ENCODE results near the gene SHLD2. TPM values are rescaled to one million over a fixed set of nuclear protein-coding genes. Genes with fewer than 3 reads are reported as not detected.
A peak's percentile ranks its signal among the peaks of the same experiment; 100 is the strongest.
"Not testable (repeated sequence)": the region's sequence is repeated elsewhere in the genome, so short reads cannot be mapped to it uniquely, and the experiment has no call there.

Gene SHLD2
- total RNA-seq, 1 experiment from 2014 or later, result 32.4 TPM

GRCh38 chr10:87142230-87143108 lies 47.5 kb downstream of the SHLD2 start:
- peak; percentile 31 for DNase-seq (ENCODE audit: low read depth)

- not testable (repeated sequence) for DNase-seq (ENCODE audit: low read depth)
These were observed 48.1 kb downstream of the SHLD2 start for GRCh38 chr10:87143109-87143418.

GRCh38 chr10:87145598-87145997 lies 50.6 kb downstream of the SHLD2 start:
- not testable (repeated sequence) for DNase-seq (ENCODE audit: low read depth)

DNA sequence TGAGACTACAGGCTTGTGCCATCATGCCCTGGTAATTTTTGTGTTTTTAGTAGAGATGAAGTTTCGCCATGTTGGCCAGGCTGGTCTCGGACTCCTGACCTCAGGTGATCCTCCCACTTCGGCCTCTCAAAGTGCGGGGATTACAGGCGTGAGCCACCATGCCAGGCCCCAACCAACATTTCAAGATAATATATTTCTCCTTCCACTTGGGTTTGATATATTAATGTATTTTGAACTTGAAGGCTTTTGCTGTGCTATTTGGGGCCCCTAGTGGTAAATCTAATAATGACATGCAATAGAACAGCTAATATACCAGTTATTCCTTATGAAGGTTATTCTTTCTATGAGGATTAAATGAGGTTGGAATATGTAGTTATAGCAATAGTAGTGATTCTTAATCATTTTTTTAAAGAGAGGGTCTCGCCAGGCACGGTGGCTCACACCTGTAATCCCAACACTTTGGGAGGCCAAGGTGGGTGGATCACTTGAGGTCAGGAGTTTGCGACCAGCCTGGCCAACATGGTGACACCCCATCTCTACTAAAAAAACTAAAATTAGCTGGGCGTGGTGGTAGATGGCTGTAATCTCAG lies 54.1 kb downstream of the SHLD2 start:
- DNase-seq (ENCODE audit: low read depth), result not testable (repeated sequence)

- not testable (repeated sequence) for DNase-seq (ENCODE audit: low read depth)
These were observed 56.5 kb downstream of the SHLD2 start for GRCh38 chr10:87151516-87151915.

- not testable (repeated sequence) for DNase-seq (ENCODE audit: low read depth)
These were observed 61.8 kb downstream of the SHLD2 start for GRCh38 chr10:87156841-87157240.

GRCh38 chr10:87157821-87158220 lies 62.8 kb downstream of the SHLD2 start:
- DNase-seq (ENCODE audit: low read depth), result peak; percentile 14

GRCh38 chr10:87162703-87163293 lies 67.8 kb downstream of the SHLD2 start:
- DNase-seq (ENCODE audit: low read depth), result peak; percentile 2

- not testable (repeated sequence) for DNase-seq (ENCODE audit: low read depth)
These were observed 68.4 kb downstream of the SHLD2 start for GRCh38 chr10:87163414-87163813.

GRCh38 chr10:87169857-87170256 lies 74.9 kb downstream of the SHLD2 start:
- DNase-seq (ENCODE audit: low read depth), result not testable (repeated sequence)

DNA sequence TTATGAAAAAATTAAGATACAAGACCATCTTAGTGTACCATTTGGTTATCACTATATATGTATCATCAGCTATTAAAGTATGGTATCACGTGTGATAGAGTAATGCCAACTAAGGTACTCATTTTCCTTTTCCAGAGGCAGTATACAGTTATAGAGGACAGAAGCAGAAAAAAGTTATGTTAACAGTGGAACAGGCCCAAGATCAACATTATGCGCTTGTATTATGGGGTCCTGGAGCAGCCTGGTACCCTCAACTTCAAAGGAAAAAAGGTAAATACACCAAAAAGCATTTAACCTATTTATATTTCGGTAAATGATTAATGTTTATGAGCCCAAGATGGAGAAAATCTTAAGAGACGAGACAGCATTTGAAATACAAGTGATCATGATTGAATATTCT lies 75.7 kb downstream of the SHLD2 start:
- DNase-seq (ENCODE audit: low read depth), result not testable (repeated sequence)

GRCh38 chr10:87171670-87172069 lies 76.7 kb downstream of the SHLD2 start:
- not testable (repeated sequence) for DNase-seq (ENCODE audit: low read depth)

DNA sequence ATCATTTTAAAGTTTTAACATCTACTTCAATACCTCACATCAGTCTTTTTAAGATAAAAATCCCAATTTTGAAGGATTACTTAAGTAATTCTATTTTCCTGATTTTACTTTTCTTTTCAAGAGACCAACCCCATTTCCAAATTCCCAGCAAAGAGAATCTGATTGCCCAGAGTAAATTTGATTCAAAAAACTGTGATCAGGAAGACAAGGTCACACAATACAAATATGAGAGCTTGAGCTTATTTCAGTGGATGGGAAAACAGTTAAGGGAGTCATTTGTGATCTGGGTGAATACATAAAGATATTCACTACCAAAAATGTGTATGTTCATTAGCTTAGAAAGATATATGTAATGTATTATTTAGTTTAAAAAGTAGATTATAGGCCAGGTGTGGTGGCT lies 77.2 kb downstream of the SHLD2 start:
- not testable (repeated sequence) for DNase-seq (ENCODE audit: low read depth)

- not testable (repeated sequence) for DNase-seq (ENCODE audit: low read depth)
These were observed 82.6 kb downstream of the SHLD2 start for GRCh38 chr10:87177587-87177986.

- DNase-seq (ENCODE audit: low read depth), result not testable (repeated sequence)
These were observed 89.4 kb downstream of the SHLD2 start for GRCh38 chr10:87184421-87184820.

- DNase-seq (ENCODE audit: low read depth), result not testable (repeated sequence)
These were observed 91.0 kb downstream of the SHLD2 start for GRCh38 chr10:87186016-87186415.

DNA sequence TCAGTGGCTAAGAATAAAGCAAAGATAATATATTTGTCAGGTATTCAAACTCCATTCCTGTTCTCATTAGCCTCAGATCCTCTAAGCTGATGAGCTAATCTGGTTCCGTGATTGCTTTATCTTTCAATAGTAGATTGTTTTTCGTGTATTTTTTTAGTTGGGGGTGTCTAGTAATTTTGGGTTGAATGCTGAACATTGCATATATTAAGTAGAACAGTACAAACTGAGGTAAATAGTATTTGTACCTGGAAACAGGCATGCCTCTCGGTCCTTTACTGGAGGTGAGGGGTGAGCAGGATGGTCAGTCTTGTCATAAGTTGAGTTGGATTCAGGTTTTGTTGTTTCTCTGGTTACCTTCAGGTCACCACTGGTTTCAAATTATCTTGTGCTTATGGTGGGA lies 92.6 kb downstream of the SHLD2 start:
- not testable (repeated sequence) for DNase-seq (ENCODE audit: low read depth)

DNA sequence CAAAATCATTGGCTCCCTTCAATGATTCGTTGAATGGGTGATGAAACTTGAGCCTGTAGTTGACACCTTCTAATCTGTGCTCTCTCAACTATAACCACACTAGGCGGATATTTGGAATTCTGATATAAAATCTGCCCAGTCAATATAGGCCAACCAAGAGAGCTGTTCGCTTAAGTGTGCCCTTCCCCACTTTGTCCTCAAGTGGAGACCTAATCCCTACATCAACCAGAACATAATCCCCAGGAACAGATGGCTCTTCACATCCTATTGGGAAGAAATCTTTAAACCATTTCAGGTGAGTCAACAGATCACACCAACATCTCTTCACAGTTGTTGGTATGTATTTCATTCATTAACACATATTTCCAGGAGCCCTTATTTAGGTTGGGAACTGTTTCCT lies 96.8 kb downstream of the SHLD2 start:
- DNase-seq (ENCODE audit: low read depth), result peak; percentile 1

DNA sequence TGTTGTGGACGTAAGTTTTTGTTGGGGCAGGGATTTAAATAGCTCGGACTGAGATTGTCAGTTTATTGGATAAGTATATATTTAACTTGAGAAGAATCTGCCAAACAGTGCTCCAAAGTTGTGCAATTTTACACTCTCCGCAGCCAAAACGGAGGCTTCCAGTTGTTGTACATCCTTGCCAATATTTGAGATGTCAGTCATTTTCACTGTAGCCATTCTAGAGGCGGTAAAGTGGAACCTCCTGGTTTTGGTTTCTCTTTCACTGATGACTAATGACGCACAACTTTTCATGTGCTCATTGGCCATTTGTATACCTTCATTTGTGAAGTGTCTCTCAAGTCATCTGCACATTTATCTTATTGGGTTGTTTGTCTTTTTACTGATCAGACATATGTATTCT lies 105.9 kb downstream of the SHLD2 start:
- DNase-seq (ENCODE audit: low read depth), result peak; percentile 92

DNA sequence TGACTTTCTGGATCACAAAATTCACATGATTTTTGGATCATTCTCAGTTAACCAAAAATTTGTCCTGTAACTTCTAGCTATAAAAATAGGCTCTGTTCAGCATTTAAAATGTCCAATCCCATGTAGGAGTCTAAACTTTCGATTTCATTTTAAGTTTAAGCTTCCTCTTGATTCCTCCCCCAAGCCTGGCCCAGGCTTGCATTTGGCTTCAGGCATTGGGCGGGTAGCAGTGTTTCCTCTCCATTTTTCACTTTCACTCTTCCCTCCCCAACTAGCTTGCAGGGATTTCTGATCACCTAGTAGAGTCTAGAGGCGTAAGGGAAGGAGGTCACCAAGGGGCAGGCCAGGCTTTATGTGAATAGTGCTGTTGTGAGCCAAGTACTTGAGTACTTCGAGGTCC lies 109.8 kb downstream of the SHLD2 start:
- DNase-seq (ENCODE audit: low read depth), result not testable (repeated sequence)

DNA sequence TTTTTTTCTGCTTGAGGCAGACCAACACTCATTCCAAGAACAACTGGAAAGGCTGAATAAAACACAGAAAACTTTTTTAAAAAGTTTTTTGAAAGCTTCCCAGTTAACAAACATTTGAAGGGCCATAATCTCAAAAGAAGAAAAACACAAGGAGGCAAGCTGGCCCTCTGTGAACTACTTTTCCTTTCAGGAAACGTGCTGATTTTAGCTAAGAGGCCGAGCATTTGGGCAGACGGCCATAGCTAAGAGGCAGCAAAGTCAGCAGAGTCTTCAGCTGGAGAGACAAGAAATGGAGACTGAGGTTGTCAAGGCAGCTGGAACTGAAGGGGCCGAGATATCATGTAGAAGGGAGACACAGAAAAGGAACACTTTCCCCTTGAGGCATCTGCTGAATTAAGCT lies 111.9 kb downstream of the SHLD2 start:
- DNase-seq (ENCODE audit: low read depth), result not testable (repeated sequence)

DNA sequence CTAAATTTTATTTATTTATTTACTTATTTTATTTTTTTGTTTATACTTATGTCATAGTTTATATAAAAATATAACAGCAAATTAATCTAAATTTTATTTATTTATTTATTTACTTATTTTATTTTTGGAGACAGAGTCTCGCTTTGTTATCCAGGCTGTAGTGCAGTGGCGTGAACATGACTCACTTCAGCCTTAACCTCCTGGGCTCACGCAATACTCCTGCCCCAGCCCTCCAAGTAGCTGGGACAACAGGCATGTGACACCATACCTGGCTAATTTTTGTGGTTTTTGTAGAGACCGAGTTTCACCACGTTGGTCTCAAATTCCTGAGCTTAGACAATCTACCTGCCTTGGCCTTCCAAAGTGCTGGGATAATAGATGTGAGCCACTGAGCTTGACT lies 115.3 kb downstream of the SHLD2 start:
- not testable (repeated sequence) for DNase-seq (ENCODE audit: low read depth)

DNA sequence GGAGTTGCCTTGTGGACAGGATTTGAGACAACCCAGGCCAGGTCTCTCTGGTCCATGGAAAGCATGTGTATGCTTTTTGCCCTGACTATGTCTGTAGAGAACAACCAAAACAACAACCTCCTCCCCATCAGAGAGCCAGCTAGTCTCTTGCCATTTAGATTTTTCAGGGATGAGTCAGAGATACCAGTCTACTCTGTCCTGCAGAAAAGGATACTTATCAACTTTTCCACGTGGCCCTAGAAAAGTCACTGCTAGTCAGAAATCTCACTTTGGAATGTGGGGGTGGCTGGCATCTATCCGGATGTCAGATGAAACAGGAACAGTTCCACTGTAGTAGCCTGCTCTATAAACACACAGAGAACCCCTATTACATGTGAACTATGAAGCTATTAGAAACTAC lies 116.8 kb downstream of the SHLD2 start:
- DNase-seq (ENCODE audit: low read depth), result peak; percentile 24

All from LHCN-M2 (cell line).